Fibroblast of pulmonary artery (primary cell): ENCODE results near the gene TPD52L2.
A peak's percentile ranks its signal among the peaks of the same experiment; 100 is the strongest.

Source experiments
- DNase-seq: peaks from one replicate; pipeline ENCODE4 v3.0.0-alpha.2; 2010; ENCODE audit warnings: low read depth
- H3K4me3 ChIP-seq: replicated peaks from 2 replicates; pipeline ENCODE4 v1.5.1; 2011; ENCODE audit warnings: low read depth, mild to moderate bottlenecking, control low read depth, low read length, moderate library complexity
- TF ChIP-seq, protein P1 (sequence below): IDR thresholded peaks from 2 replicates; pipeline ENCODE4 v1.5.1; 2011; ENCODE audit warnings: mild to moderate bottlenecking, control low read depth, low read length, inconsistent platforms; ENCODE audit errors: missing control alignments

TPD52L2 gene

DNA sequence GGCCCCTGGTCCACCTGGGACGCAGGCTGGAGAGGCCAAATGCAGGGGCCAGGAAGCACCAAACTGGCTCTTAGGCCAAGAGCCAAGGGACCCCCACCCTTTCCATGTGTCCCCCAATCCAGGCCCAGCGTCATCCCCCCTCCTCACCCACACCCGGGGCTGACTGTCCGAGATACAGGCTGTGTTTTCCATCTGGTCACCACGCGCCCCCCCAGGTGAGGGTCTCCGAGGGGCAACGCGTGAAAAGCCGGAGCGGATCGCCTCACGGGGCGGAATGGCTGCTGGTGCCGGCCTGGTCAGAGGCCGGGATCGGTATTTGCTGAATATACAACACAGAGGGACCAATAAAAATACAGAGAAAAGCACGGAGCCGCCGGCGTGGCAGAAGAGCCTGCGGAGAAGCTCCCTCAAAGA lies 9.0 kb upstream of the TPD52L2 start:
- no peak for DNase-seq
- TF ChIP-seq, protein P1, sequence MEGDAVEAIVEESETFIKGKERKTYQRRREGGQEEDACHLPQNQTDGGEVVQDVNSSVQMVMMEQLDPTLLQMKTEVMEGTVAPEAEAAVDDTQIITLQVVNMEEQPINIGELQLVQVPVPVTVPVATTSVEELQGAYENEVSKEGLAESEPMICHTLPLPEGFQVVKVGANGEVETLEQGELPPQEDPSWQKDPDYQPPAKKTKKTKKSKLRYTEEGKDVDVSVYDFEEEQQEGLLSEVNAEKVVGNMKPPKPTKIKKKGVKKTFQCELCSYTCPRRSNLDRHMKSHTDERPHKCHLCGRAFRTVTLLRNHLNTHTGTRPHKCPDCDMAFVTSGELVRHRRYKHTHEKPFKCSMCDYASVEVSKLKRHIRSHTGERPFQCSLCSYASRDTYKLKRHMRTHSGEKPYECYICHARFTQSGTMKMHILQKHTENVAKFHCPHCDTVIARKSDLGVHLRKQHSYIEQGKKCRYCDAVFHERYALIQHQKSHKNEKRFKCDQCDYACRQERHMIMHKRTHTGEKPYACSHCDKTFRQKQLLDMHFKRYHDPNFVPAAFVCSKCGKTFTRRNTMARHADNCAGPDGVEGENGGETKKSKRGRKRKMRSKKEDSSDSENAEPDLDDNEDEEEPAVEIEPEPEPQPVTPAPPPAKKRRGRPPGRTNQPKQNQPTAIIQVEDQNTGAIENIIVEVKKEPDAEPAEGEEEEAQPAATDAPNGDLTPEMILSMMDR, result no peak
- H3K4me3 ChIP-seq, result no peak overlapping the region

DNA sequence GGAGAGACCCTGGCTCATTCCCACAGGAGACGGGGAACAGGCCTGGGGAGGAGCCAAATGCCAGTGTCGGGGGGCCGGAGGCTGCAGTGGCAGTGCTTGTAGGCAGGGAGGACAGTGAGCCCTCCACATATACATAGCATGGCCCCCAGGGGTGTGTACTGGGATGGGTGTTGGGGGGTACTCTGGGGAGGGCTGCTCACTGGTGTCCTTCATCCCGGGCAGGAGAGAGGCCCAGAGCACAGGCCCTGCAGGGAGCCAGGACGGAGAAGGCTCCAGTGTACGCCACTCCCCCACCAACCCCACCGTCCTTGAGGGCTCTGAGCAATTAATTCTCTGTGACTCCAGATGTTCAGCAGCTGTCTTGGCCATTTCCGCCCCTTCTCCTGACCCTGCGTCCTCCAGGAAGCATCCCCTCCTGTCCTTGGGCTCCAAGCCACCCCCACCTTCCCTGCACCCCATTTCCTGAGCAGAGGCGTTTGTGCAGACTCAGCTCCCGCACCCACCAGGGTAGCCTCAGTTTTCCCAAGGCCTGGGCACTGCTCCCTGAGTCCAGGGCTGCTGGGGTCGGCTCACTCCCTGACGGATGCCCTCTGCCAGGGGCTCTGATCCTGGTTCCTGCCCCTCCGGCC lies 7.2 kb upstream of the TPD52L2 start:
- H3K4me3 ChIP-seq, result no peak overlapping the region
- peak; percentile 48 for DNase-seq
- TF ChIP-seq, protein P1, result no peak

- no peak overlapping the region for H3K4me3 ChIP-seq
- TF ChIP-seq, protein P1, result peak; percentile 62
- DNase-seq, result peak; percentile 83
Measured at GRCh38 chr20:63858393-63859165, 6.5 kb upstream of the TPD52L2 start.

DNA sequence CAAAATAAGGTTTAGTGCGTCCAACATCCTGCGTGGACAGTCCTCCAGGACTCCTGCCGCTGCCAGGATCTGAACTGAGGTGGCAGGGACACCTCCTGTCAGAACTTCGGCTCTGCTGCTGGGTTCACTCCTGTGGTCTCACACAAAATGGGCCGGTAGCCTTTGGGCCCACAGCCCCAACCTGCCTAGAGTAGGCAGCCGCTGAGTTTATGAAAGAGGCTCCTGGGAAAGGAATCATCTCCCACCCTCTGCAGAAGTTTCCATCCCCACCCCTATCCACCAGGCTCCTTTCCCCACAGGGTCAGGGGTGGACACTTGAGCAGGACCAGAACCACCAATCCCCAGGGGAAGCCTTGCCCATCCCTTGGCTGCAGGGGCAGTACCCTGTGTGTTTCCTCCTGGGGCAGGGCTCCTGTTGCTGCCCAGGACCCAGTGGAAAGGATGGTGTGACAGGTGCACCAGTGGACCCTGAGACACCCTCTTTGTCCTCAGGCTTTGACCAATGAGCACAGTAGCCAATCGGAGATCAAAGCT lies 5.8 kb upstream of the TPD52L2 start:
- H3K4me3 ChIP-seq, result no peak overlapping the region

DNA sequence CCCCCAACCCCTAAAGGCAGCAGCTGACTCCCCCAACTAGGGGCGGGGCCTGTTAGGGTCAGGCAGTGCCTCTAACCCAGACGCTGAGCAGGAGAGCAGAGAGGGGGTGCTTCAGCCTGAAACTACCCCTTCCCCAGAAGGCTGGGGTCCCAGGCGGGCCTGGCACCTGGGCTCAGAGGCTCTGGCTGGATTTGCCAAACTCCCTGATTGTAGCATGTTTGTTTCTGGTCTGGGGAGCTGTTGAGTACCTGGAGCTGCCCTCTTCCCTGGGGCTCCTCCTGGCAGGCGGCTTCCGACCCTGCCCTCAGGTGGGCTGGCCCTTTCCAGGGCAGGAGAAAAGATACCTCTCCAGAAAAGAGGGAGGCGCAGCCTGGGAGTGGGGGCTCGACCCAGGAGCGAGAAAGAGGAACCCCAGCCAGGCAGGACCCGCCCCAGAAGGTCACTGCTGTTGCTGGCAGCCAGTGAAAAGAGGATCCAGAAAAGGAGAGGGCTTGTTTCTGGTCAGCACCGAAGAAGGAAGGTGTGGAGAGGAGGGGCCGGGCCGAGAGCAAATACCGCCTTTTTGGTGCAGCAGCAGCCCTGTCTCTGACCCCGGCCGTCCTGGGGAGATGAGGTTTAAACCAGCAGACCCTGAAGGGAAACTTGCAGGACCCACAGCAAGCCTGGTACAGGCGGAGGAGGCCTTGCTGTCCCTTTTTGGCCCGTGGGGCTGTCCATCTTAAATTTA lies 4.6 kb upstream of the TPD52L2 start:
- TF ChIP-seq, protein P1, result no peak
- no peak overlapping the region for H3K4me3 ChIP-seq

More for the DNA sequence above, 5.8 kb upstream of the TPD52L2 start:
- DNase-seq, result no peak
- TF ChIP-seq, protein P1, result no peak

DNA sequence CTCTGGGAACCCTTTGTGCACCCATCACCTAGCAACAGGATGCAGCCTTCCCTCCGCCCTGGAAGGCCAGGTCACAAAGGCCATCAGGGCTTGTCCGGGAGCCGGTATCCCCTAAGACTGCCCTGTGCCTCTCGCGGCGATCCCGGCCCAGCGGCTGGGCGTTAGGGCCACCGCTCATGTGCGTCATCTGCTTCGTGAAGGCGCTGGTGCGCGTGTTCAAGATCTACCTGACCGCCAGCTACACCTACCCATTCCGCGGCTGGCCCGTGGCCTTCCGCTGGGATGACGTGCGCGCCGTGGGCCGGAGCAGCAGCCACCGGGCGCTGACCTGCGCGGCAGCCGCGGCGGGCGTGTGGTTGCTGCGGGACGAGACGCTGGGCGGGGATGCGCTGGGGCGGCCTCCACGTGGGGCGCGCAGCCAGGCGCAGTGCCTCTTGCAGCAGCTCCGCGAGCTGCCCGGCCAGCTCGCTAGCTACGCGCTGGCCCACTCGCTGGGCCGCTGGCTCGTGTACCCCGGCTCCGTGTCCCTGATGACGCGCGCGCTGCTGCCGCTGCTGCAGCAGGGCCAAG lies 3.6 kb upstream of the TPD52L2 start, which contains the start of gene ABHD16B:
ABHD16B (plus strand) TSS at position 134 of the 570 bp plus-strand sequence; CDS start at position 177, 43 bp downstream.
- TF ChIP-seq, protein P1, result no peak

More for the DNA sequence above, 4.6 kb upstream of the TPD52L2 start:
- DNase-seq, result no peak

More for the DNA sequence above, 3.6 kb upstream of the TPD52L2 start, which contains the start of gene ABHD16B:
- H3K4me3 ChIP-seq, result no peak within 1 kb of the TSS
- no peak for DNase-seq
